NCI-H2196 treated with DMSO at 0.1 percent for 48 hours (cell line): ENCODE results near the gene GLIS2.
"Not testable (repeated sequence)": the region's sequence is repeated elsewhere in the genome, so short reads cannot be mapped to it uniquely, and the experiment has no call there.

ENCODE experiments used
- DNase-seq: peaks from one replicate; lab custom pipeline; 2025; ENCODE audit not compliant: unreplicated experiment; lab: John Stamatoyannopoulos, UW

GLIS2 gene

GRCh38 chr16:4333714-4334113 is 17.8 kb downstream of the GLIS2 start:
- not testable (repeated sequence) for DNase-seq

GRCh38 chr16:4334724-4335495 is 19.0 kb downstream of the GLIS2 start:
- no peak for DNase-seq

- DNase-seq, result no peak
These were observed 21.1 kb downstream of the GLIS2 start for GRCh38 chr16:4336701-4337539.

- DNase-seq, result no peak
These were observed 21.7 kb downstream of the GLIS2 start for GRCh38 chr16:4337540-4338088.

- DNase-seq, result no peak
These were observed 22.3 kb downstream of the GLIS2 start for GRCh38 chr16:4338125-4338582.

GRCh38 chr16:4338712-4339299 is 22.9 kb downstream of the GLIS2 start:
- no peak for DNase-seq

GRCh38 chr16:4339455-4339854 is 23.6 kb downstream of the GLIS2 start:
- DNase-seq, result no peak

GRCh38 chr16:4339909-4340308 is 24.0 kb downstream of the GLIS2 start:
- no peak for DNase-seq

GRCh38 chr16:4340443-4340842 is 24.6 kb downstream of the GLIS2 start:
- no peak for DNase-seq

- no peak for DNase-seq
These were observed 25.4 kb downstream of the GLIS2 start for GRCh38 chr16:4341250-4341649.

GRCh38 chr16:4342866-4343744 is 27.2 kb downstream of the GLIS2 start:
- DNase-seq, result no peak

- DNase-seq, result not testable (repeated sequence)
These were observed 28.6 kb downstream of the GLIS2 start for GRCh38 chr16:4344300-4344982.

- peak; percentile 28 for DNase-seq
These were observed 29.3 kb downstream of the GLIS2 start for GRCh38 chr16:4344983-4345835.

- peak; percentile 17 for DNase-seq
These were observed 30.2 kb downstream of the GLIS2 start for GRCh38 chr16:4345836-4346781.

GRCh38 chr16:4347010-4347409 is 31.1 kb downstream of the GLIS2 start:
- no peak for DNase-seq

- no peak for DNase-seq
These were observed 32.1 kb downstream of the GLIS2 start for GRCh38 chr16:4347765-4348509.

- DNase-seq, result no peak
These were observed 33.5 kb downstream of the GLIS2 start for GRCh38 chr16:4349332-4349731.
